Measurements from ENCODE around the gene ZNRF1.
"Not testable (repeated sequence)": the region's sequence is repeated elsewhere in the genome, so short reads cannot be mapped to it uniquely, and the experiment has no call there.

The ZNRF1 gene

GRCh38 chr16:75114946-75115825 lies 116.4 kb downstream of the ZNRF1 start:
- DNase-seq: no peak

GRCh38 chr16:75116081-75116910 lies 117.5 kb downstream of the ZNRF1 start, which contains the start of gene LDHD:
Gene LDHD (minus strand): TSS chr16:75116780. CDS start chr16:75116720, 60 bp downstream.
- peak in 1 of 2 donors; percentile 45 for DNase-seq

- no peak for DNase-seq
These were observed 118.1 kb downstream of the ZNRF1 start for GRCh38 chr16:75116911-75117245.

DNA sequence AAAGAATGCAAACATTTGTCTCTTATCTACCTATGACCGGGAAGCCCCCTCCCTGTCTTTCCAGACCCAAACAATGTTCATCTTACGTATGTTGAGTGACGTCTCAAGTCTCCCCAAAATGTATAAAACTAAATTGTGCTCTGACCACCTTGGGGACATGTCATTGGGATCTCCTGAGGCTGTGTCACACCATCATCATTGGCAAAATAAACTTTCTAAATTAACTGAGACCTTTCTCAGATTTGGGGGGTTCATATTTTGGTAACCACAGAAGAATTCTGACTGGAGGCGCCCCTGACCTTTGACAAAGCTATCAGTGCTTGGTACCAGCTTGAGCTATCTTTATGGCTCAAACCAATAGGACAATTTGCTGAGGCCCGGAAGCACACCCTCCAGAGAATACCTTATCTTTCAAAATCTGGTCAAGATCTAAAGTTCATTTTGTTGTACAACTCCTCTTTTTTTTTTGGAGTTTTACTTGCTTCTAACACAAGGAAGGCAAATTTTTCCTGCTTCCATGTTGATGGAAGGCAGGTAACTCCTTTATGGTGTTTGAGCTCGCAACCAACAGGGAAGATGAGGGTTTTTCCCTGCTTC lies 120.2 kb downstream of the ZNRF1 start:
- DNase-seq: no peak

- no peak for DNase-seq
These were observed 121.4 kb downstream of the ZNRF1 start for GRCh38 chr16:75120253-75120652.

GRCh38 chr16:75121949-75122568 lies 123.2 kb downstream of the ZNRF1 start:
- DNase-seq: no peak

DNA sequence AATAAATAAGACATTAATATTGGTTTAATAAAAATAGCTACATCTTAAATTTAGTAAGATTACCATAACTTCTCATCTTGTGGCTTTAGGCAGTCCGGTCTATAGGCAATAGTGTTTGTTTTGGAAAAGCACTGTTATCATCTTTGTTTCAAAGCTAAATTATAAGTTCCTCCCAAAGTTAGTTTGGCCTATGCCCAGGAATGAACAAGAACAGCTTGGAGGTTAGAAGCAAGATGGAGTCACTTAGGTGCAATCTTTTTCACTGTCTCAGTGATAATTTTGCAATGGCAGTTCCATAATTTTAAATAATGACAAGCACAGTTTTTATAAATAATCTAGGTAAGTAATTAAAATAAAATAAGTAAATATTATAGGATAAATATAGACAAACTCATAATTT lies 123.8 kb downstream of the ZNRF1 start:
- no peak for DNase-seq

DNA sequence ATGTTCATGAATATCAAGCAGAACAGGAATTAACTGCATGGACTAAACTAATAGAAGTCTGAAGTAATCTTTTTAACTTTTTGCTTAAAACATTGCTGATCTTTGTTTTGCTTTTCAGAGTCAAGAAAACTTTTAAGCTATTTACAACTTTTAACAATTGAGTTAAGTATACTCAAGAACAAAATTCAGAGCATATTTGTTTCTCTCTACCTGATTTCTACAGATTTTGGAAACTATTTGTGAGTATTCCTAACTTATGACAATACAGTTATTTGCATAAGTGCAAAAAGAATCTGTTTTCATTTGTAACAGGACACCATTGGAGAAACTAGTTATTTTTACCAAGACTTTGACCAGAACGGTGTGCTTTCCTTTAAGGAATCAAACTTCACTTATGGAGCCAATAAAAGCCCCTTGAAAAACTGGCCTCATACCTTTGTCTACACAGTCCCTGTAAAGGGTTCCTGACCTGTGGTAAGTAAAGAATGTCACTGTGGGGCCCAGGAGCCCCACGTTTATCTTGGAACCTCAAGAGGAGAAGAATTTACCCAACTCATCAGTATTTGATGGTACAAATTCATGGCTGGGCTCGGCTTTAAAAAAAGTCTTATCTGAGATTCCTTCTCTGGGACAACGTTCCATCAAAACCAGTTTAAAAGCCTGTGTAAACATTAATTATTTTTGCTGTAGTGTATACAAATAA lies 129.0 kb downstream of the ZNRF1 start:
- DNase-seq: no peak

DNA sequence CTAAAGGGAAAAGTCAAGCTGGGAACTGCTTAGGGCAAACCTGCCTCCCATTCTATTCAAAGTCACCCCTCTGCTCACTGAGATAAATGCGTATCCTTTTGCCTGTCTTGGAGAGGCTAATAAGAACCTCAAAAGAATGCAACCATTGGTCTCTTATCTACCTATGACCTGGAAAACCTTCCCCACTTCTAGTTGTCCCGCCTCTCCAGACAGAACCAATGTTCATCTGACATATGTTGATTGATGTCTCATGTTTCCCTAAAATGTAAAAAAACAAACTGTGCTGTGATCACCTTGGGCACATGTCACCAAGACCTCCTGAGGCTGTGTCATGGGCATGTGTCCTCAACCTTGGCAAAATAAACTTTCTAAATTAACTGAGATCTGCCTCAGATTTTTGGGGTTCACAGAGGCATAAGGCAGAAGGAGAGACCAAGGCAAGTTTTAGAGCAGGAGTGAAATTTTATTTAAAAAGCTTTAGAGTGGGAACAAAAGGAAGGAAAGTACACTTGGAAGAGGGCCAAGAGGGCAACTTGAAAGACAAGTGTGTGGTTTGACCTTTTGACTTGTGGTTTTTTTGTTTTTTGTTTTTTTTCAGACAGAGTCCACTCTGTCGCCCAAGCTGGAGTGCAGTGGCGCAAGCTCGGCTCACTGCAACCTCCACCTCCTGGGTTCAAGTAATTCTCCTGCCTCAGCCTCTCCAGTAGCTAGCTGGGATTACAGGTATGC lies 130.8 kb downstream of the ZNRF1 start:
- not testable (repeated sequence) for DNase-seq

DNA sequence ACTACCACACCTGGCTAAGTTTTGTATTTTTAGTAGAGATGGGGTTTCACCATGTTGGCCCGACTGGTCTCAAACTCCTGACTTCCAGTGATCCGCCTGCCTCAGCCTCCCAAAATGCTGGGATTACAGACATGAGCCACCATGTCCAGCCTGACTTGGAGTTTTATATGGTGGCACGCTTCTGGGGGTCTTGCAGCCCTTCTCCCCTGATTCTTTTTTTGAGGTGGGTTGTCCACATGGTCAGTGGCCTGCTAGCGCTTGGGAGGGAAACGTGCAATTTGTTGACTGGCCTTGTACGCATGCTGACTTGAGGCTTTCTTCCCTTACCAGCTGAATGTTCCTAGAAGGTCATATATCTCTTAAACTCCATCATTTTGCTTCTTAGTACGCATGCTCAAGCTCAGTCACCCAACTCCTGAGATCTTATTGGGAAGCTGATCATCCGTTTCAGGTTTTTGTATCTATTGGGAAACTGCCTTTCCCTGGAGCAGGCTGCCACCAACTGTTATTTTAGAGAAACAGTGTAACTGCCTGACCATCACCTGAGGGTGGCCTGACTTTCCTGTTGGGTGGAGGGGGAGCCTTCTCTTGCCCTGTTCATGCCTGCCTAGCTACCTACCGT lies 131.4 kb downstream of the ZNRF1 start:
- DNase-seq: no peak

GRCh38 chr16:75131081-75131480 lies 132.3 kb downstream of the ZNRF1 start:
- no peak for DNase-seq

GRCh38 chr16:75138233-75138632 lies 139.4 kb downstream of the ZNRF1 start:
- DNase-seq: no peak

DNA sequence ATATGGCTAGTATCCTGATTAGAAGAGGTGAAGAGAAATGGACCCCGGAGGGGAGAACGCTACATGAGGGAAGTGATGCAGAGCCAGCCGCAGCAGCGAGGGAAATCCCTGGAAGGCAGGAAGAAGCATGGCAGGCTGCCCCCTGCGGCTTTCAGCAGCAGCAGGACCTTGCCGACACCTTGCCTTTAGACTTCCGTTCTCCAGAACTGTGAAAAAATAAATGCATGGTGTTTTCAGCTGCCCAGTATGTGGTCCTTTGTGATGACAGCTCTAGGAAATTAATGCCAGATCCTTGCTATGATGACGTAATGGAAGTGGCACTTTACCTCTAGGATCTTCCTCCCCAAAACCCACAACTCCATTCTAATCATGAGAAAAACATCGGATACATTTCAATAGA lies 139.8 kb downstream of the ZNRF1 start:
- no peak for DNase-seq

DNA sequence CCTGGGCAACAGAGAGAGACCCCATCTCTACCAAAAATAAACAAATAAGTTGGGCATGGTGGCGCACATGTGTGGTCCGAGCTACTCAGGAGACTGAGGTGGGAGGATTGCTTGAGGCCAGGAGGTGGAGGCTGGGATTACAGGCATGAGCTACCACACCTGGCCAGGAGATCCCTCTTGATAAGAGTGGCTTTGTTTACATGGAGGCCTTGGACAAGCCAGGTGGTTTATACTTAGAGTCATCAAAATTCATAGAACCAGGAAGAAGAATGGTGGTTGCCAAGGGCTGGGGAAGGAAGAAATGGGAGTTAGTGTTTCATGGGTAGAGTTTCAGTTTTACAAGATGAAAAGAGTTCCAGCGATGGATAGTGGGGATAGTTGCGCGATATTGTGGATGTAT lies 140.7 kb downstream of the ZNRF1 start:
- DNase-seq: no peak

- DNase-seq: no peak
These were observed 145.1 kb downstream of the ZNRF1 start for GRCh38 chr16:75143941-75144340.

- no peak for DNase-seq
These were observed 149.1 kb downstream of the ZNRF1 start for GRCh38 chr16:75147968-75148310.

DNA sequence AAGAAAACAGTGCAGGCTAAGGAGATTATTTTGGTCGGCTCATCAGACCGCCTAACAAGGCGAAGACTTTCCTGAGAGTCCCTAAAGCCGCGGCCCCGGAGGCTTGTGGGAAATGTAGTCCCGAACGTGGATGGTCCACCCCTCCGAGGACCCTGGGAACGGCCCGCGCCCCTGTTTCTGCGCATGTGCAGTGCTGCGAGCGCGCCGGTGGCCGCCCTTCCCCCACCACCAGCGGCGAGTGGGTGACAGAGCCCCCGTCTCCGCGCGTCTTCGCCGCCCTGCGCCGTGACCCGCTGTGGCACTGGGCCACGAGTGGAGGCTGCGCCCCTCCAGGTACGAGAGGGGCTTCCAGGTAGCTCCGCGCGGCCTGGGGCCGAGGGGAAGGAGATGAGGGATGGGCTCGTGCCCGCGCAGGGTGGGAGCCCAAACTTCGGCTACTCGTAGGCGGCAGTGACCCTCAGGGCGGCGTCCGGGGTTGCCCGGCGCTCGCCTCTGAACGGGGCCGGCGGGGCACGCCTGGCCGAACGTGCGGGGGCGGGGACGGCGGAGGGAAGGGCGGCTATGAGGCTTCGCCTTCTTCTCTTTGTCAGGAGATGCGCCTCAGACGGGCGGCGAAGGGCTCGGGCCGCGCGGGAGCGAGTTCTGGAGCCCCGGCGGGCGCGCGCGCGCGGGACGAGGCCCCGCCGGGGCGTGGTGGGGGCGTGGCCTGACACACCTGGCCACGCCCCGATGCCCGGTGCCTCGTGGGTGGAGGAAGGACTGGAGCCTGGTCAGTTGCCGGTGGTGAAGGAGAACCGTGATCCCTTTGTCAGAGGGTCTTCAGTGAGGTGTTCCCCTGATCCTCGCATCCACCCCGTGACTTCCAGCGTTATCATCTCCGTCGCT lies 149.7 kb downstream of the ZNRF1 start, which contains the start of gene ZFP1:
Gene ZFP1 (plus strand): TSS at position 214 of the 885 bp plus-strand sequence. CDS start 4,428 bp downstream, outside the sequence.
- peak; percentile 93 to 95 for DNase-seq

GRCh38 chr16:75151798-75152197 lies 153.0 kb downstream of the ZNRF1 start:
- DNase-seq: no peak

DNA sequence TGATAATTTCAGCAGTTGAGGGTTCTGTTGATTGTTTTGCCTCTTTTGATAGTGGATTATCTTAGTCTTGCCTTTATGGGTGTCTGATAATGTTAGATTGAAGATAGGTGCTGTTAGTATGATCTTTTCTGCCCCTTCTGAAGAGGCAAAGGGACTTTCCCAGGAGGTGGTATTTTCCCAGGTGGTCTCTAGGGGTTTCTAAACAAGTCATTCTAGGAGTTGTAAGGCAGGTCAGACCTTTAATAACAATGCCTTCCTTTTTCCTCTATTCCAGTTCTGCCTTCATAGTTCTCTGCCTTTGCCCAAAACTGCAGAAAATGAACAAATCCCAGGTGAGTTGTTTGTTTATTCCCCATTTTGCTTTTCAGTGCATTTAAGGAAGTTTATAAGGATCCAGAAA lies 153.8 kb downstream of the ZNRF1 start:
- DNase-seq: no peak

DNA sequence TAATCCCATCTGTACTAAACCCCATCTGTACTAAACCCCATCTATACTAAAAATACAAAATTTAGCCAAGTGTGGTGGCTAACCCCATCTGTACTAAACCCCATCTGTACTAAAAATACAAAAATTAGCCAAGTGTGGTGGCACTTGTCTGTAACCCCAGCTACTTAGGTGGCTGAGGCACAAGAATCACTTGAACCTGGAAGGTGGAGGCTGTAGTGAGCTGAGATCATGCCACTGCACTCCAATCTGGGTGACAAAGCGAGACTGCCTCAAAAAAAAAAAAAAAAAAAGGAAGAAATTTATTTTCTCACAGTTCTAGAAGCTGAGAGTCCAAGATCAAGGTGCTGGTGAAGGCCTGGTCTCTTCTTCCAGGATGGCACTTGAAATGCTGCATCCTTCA lies 161.6 kb downstream of the ZNRF1 start:
- no peak for DNase-seq

Data from CD4-positive, alpha-beta T cell treated with Interleukin-1 beta for 1 hour (primary cell).